ENCODE data around the gene MAML3.

- TF ChIP-seq CTCF (IDR thresholded peaks at IDR 0.05) (no peak), POLR2A (IDR thresholded peaks at IDR 0.05) (no peak)
These were observed 397.4 kb downstream of the MAML3 start for GRCh38 chr4:139756391-139757180.

All from lower leg skin (tissue), 3 donors.